Endometrial microvascular endothelial cells (primary cell): ENCODE data around the gene CREB5. TPM values are rescaled to one million over a fixed set of nuclear protein-coding genes. Genes with fewer than 3 reads are reported as not detected.

ENCODE experiments used
- in situ Hi-C: cut with HindIII; loops from 2 replicates; pipeline ENCODE4 v1.10.0; 2017; ENCODE audit warnings: low sequenced_read_pairs, low pct_unique_long_range_greater_than_20kb; ENCODE audit errors: inconsistent ontology term
- total RNA-seq: library from RNA; depleted of rRNA; stranded (reverse); fragments of >200 nt; gene quantifications from one replicate; pipeline ENCODE4 v1.2.3, GENCODE V29; 2015; ENCODE audit errors: inconsistent ontology term

Gene CREB5
- 12.6 TPM for total RNA-seq

- in situ Hi-C loops = no loop called here
These were observed at the start of gene CREB5 for GRCh38 chr7:28411876-28412662. Gene CREB5 (plus strand): TSS chr7:28412518. CDS start chr7:28412915, 397 bp downstream.

- in situ Hi-C loops = no loop called here
These were observed 49.5 kb upstream of the CREB5 start for GRCh38 chr7:28362812-28363211.

GRCh38 chr7:28364082-28364481 is 48.2 kb upstream of the CREB5 start:
- in situ Hi-C loops = no loop called here

GRCh38 chr7:28369523-28369922 is 42.8 kb upstream of the CREB5 start:
- in situ Hi-C loops = no loop called here

DNA sequence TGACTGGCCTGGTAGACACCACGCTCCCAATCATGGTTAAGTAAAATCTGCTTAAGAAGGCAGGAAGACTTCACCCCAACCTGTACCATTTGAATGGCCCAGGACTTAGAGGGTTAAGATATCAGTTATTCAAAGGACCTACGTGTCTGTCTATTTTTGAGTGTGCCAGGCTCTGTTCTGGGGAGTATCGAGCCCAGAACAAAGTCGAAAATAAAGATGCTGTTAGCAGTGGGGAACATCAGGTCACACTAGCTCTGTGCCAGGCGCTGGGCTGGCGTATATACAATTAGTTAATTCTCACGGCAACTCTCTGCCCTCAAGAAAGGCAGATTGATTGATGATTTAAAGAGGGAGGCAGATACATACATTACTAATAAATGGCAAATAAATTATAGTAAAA is 40.5 kb upstream of the CREB5 start:
- in situ Hi-C loops = no loop called here

DNA sequence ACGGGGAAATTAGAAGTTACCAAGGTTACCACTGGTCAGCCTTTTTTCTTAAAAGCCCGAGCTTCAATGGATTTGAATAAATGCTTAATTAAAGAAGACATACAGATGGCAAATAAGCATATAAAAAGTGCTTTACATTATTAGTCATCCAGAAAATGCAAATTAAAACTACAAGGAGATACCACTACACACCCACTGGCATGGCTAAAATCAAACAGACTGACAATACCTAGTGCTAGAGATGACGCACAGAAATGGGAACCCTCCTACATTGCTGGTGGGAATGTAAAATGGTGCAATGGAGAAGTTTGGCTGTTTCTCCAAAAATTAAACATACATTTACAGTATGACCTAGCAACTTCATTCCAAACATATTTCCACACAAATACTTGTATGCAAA is 38.3 kb upstream of the CREB5 start:
- in situ Hi-C loops = no loop called here

DNA sequence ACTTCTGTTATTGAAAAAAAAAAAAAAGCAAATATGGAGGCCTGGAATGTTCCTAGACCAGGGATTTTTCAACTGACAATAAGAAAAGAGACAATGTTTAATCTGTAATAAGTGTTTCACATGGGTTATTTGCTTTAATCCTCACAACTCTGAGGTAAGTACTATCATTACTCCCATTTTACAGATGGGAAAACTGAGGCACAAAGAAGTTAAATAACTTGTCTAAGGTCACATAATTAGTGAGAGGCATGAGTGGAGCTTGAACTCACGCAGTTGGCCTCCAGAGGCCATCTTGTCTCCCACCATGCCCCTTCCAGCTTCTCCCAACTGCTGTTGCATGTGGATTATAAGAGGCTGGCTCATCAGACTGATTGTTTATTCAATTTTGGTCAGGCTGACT is 36.6 kb upstream of the CREB5 start:
- in situ Hi-C loops = no loop called here

DNA sequence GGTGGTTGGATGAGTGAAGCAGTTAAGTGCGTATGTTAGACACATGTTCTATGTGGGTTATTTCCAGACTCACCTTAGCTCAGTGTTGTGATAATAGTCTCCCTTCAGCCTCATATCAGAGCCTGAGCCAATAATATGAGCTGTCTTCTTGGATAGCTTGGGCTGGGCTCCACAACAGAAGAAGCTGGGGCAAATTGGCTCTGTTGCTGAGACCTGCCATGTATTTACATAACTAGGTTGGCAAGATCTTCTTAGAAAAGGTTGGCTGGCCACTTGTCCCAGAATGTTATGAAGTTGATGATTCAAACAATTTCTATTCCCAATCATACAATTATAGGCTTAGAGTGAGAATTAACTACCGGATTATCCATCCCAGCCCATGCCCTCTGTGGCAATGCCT is 35.7 kb upstream of the CREB5 start:
- in situ Hi-C loops = no loop called here

GRCh38 chr7:28378574-28379149 is 33.7 kb upstream of the CREB5 start:
- in situ Hi-C loops = no loop called here

GRCh38 chr7:28381466-28381865 is 30.9 kb upstream of the CREB5 start:
- in situ Hi-C loops = no loop called here

- in situ Hi-C loops = no loop called here
These were observed 30.2 kb upstream of the CREB5 start for GRCh38 chr7:28382144-28382543.

GRCh38 chr7:28383975-28384374 is 28.3 kb upstream of the CREB5 start:
- in situ Hi-C loops = no loop called here

GRCh38 chr7:28389504-28390395 is 22.6 kb upstream of the CREB5 start:
- in situ Hi-C loops = no loop called here

- in situ Hi-C loops = no loop called here
These were observed 21.9 kb upstream of the CREB5 start for GRCh38 chr7:28390426-28390825.

GRCh38 chr7:28392289-28392688 is 20.0 kb upstream of the CREB5 start:
- in situ Hi-C loops = no loop called here

DNA sequence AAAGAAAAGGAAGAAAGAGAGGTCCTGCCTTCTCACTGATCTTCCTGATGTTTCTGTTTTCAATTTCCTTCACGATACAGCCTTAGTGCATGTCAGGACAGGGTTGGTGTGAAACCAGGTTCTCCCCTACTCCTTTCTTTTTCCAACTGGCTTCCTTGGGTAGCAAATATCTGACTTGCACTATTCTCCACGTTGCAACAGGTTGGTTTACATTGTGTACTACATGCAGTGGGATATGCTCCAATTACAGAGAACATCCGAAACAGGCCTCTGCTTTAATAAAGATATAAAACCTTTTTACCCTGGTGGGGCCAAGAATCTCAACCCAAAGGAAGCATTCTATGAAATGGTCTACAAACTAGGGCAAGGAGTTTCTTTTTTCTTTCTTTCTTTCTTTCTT is 16.9 kb upstream of the CREB5 start:
- in situ Hi-C loops = no loop called here

- in situ Hi-C loops = no loop called here
These were observed 16.5 kb upstream of the CREB5 start for GRCh38 chr7:28395831-28396230.

GRCh38 chr7:28397141-28397540 is 15.2 kb upstream of the CREB5 start:
- in situ Hi-C loops = no loop called here

DNA sequence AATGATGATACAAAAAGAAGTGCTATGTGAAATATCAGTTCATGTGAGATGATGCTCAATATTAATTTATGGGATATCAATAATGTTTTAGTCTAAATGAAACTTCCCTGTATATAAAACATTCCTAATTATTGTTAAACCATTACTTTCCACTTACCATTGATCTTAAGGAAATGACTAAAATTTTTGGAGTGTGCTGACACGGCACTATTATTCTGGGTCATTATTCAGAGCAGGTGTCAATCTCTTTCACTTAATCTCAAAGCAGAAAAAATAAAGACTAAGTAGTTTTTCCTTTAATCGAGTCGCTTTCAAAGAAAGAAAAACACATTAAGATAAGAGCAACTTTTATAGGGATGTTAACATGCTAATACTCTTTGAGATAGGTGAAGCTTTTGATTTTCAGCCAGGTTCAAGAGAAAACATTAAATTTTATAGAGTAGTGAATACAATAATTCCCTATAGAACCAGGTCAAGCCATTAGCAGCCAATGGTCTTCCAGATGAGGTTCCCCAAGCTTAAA is 11.4 kb upstream of the CREB5 start:
- in situ Hi-C loops = no loop called here
